Naive thymus-derived CD8-positive, alpha-beta T cell (primary cell): ENCODE measurements around the gene SIRT4. TPM values are rescaled to one million over a fixed set of nuclear protein-coding genes. Genes with fewer than 3 reads are reported as not detected.
"Not testable (repeated sequence)": the region's sequence is repeated elsewhere in the genome, so short reads cannot be mapped to it uniquely, and the experiment has no call there.

Source experiments
- ATAC-seq, 2 donors: fragments of 150-1000 bp; cut with Tn5 transposase in 1 of 2; sonication (Bioruptor Pico), chemical (Tn5 transposase) in 1 of 2; 1 replicate in 1 of 2; 2 replicates in 1 of 2; pipeline ENCODE4 v1.10.0; 2021; ENCODE audit warnings: mild to moderate bottlenecking in 2 of 2, moderate library complexity in 2 of 2
- POLR2A ChIA-PET: fragments of 350-600 bp; sonication (Branson Sonifier 250); formaldehyde crosslinking; loops from one replicate; lab custom pipeline; 2021; ENCODE audit warnings: antibody characterized with exemption; lab: Charles Lee
- DNase-seq, 10 donors: peaks; one replicate each; pipeline versions ENCODE4 v3.0.0 to v3.0.0-alpha.2; 2020 to 2022
- H3K27ac Mint-ChIP-seq, 10 donors: one replicate each; pipeline ENCODE4 v1.8.0; 2020 to 2022; ENCODE audit warnings: mild to moderate bottlenecking in 10 of 10, mixed read lengths in 10 of 10, moderate library complexity in 4 of 10, inconsistent platforms in 1 of 10
- H3K27me3 Mint-ChIP-seq, 5 donors: one replicate each; pipeline ENCODE4 v1.8.0; 2021 to 2022; ENCODE audit warnings: mixed read lengths in 5 of 5
- H3K36me3 Mint-ChIP-seq, 3 donors: one replicate each; pipeline ENCODE4 v1.8.0; 2020 to 2022; ENCODE audit warnings: mixed read lengths in 3 of 3, mild to moderate bottlenecking in 2 of 3, inconsistent platforms in 1 of 3
- H3K4me1 Mint-ChIP-seq, 4 donors: one replicate each; pipeline ENCODE4 v1.8.0; 2021 to 2022; ENCODE audit warnings: mixed read lengths in 4 of 4
- H3K4me3 Mint-ChIP-seq, 10 donors: one replicate each; pipeline ENCODE4 v1.8.0; 2020 to 2022; ENCODE audit warnings: mild to moderate bottlenecking in 10 of 10, mixed read lengths in 10 of 10, moderate library complexity in 6 of 10, inconsistent platforms in 1 of 10
- H3K9me3 Mint-ChIP-seq, 9 donors: one replicate each; pipeline ENCODE4 v1.8.0; 2020 to 2022; ENCODE audit warnings: mixed read lengths in 9 of 9, mild to moderate bottlenecking in 3 of 9, inconsistent platforms in 1 of 9, moderate library complexity in 1 of 9
- polyA plus RNA-seq, 3 donors: library from polyadenylated mRNA; unstranded; fragments of 300-500 nt; fragmentation: Illumina TruSeq; gene quantifications; one replicate each; pipeline ENCODE4 v1.2.3, GENCODE V29; 2021
- total RNA-seq, 8 experiments: library from RNA in 2 of 8; stranded (reverse) in 2 of 8; gene quantifications; one replicate each; pipeline ENCODE4 v1.2.3 and lab custom pipeline; 2021 to 2026

The SIRT4 gene
- total RNA-seq (1 to 10 TPM; 2.4 to 4.1 TPM), polyA plus RNA-seq (1 to 10 TPM; 1.9 to 3.2 (median 2.2) TPM), total RNA-seq (lab: John Stamatoyannopoulos, UW) (0.71 to 3.0 (median 1.6) reads per million in 6 experiments)

DNA sequence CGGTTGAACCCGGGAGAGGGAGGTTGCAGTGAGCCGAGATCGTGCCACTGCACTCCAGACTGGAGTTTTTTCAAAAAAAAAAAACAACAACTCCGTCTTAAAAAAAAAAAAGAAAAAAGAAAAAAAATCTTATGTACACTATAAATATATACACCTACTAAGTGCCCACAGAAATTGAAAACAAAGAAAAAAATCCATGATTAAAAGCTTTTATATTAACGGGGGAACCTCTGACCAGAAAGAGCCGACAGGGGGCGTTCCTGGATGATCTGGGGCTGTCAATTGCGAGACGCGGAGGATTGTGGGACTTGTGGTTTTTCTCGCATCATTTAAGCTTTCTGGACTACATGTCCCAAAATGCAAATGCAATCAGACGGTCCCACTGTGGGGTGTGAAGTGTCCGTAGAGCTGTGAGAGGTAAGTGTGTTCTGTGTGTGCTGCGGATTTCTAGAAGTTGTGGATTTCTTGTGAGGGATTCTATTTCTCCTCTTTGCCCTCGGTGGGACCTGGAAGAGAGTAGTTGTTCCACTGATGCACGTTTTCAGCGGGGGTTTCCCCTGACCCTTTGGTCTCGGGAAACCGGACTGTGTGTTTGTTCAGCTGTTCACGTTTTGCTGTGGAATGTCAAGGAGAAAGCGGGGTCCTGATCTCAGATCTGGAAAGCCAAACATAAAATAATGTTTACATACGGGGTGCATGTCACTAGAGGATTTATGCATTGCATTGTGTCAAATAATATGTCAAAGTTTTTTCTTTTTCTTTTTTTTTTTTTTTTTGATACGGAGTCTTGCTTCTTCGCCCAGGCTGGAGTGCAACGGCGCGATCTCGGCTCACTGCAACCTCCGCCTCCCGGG, at the start of gene SIRT4:
TSS of gene SIRT4 (plus strand) at position 360 of the 854 bp plus-strand sequence. CDS start 1,241 bp downstream, outside the sequence.
- peaks cover 6 to 20% (median 8%) of the 10 kb centered on the region in 4 donors for H3K4me1 Mint-ChIP-seq
- ATAC-seq (peak; percentile 99), DNase-seq (peak; percentile 76 to 93 (median 87))
- H3K36me3 Mint-ChIP-seq: no peaks in the 10 kb centered on the region
- no peaks in the 10 kb centered on the region for H3K27me3 Mint-ChIP-seq
- peak within 1 kb of the TSS; percentile 36 to 94 (median 89) for H3K27ac Mint-ChIP-seq
- POLR2A ChIA-PET: interaction anchor here (0.6 to 4.9 kb wide), 15 partner anchors 10 to 597 kb away, joined by 3 to 124 read pairs (median 4); partner anchors contain the start of genes COX6A1, PXN, RNU4-1 and RNU4-2
- H3K4me3 Mint-ChIP-seq: peak within 1 kb of the TSS; percentile 89 to 99 (median 95)
- no peaks in the 10 kb centered on the region for H3K9me3 Mint-ChIP-seq

GRCh38 chr12:120253313-120253712, 48.8 kb upstream of the SIRT4 start:
- H3K9me3 Mint-ChIP-seq, H3K27me3 Mint-ChIP-seq: not testable (repeated sequence)
- Mint-ChIP-seq H3K36me3 (peaks cover 0 to 14% (median 13%) of the 10 kb centered on the region in 3 donors), H3K27ac (peak overlapping the region; percentile 87 to 98 (median 94)), H3K4me3 (peak overlapping the region; percentile 73 to 85 (median 78)), H3K4me1 (peaks cover 49 to 94% (median 90%) of the 10 kb centered on the region in 4 donors)
- POLR2A ChIA-PET: interaction anchor here (0.7 to 14.8 kb wide), 10 partner anchors 10 to 1309 kb away, joined by 3 to 207 read pairs (median 8); partner anchors contain the start of genes PXN, RNU4-1, RNU4-2 and RPLP0
- DNase-seq: peak in 8 of 10 donors; percentile 34 to 85 (median 70)
- ATAC-seq: peak; percentile 51 to 62

DNA sequence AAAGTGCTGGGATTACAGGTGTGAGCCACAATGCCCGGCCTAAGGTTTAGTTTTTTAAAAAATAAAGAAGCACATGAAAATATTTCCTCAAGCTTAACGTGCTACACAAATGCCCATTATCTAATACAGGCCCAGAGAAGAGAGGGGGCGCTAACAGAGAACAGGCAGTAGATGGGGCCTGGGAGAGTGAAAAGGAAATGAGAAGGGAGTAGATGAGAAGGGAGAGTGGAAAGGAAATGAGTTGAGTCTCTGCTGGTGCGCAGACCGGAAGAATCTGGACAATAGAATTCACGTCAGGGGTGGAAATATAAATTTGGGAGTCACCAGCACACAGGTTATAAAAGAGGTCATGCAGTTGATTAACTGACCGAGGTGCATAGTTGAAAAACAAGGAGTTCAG, 47.3 kb upstream of the SIRT4 start:
- peaks cover 0 to 15% (median 13%) of the 10 kb centered on the region in 3 donors for H3K36me3 Mint-ChIP-seq
- no peaks in the 10 kb centered on the region for H3K9me3 Mint-ChIP-seq

GRCh38 chr12:120257041-120257821, 44.9 kb upstream of the SIRT4 start:
- DNase-seq: no peak

More for the DNA sequence above, 47.3 kb upstream of the SIRT4 start:
- H3K27me3 Mint-ChIP-seq: no peaks in the 10 kb centered on the region
- H3K27ac Mint-ChIP-seq: peak overlapping the region; percentile 87 to 98 (median 92)
- peaks cover 48 to 92% (median 87%) of the 10 kb centered on the region in 4 donors for H3K4me1 Mint-ChIP-seq
- POLR2A ChIA-PET: interaction anchor here (1.0 to 14.8 kb wide), 6 partner anchors 9 to 54 kb away, joined by 3 to 207 read pairs (median 37); partner anchors contain the start of genes PXN, RNU4-1, RNU4-2 and RPLP0
- no peak for ATAC-seq
- peak overlapping the region in 9 of 10 donors; percentile 11 to 81 (median 59) for H3K4me3 Mint-ChIP-seq
- no peak for DNase-seq

DNA sequence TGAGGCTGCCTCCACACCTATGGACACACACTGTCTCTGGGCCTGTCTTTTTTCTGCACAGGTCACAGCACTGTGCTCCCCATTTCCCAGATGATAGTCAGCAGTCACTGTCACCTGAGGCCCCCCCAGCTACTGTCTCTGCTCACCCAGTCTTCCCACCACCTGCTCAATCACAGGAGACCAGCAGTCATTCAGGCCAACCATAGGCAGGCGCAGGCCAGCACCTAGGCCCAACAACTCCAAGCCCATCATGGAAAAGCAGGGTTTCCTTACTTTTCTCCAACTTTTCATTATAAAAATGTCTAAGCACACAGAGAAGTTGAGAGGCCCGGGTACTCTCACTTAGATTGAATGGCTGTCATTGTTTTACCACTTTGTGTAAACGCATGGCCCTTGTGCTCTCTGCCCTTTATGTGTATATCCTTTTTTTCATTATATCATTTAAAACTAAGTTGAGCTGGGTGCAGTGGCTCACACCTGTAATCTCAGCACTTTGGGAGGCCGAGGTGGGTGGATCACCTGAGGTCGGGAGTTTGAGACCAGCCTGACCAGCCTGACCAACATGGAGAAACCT, 43.7 kb upstream of the SIRT4 start:
- H3K9me3 Mint-ChIP-seq: no peaks in the 10 kb centered on the region
- peak overlapping the region in 6 of 10 donors; percentile 25 to 47 (median 40) for H3K4me3 Mint-ChIP-seq
- ATAC-seq (no peak), DNase-seq (no peak)
- H3K4me1 Mint-ChIP-seq: peaks cover 43 to 92% (median 89%) of the 10 kb centered on the region in 4 donors
- peaks cover 0 to 20% (median 13%) of the 10 kb centered on the region in 3 donors for H3K36me3 Mint-ChIP-seq
- H3K27me3 Mint-ChIP-seq: no peaks in the 10 kb centered on the region
- peak overlapping the region; percentile 32 to 94 (median 90) for H3K27ac Mint-ChIP-seq
- POLR2A ChIA-PET: interaction anchor here (1.4 to 12.7 kb wide), 4 partner anchors 9 to 57 kb away, joined by 3 to 149 read pairs (median 10); no protein-coding TSS in a partner anchor

More at GRCh38 chr12:120257041-120257821, 44.9 kb upstream of the SIRT4 start:
- no peaks in the 10 kb centered on the region for H3K9me3 Mint-ChIP-seq
- H3K27ac Mint-ChIP-seq: peak overlapping the region; percentile 82 to 94 (median 90)
- no peak for ATAC-seq
- peak overlapping the region in 8 of 10 donors; percentile 5 to 68 (median 43) for H3K4me3 Mint-ChIP-seq
- peaks cover 40 to 92% (median 89%) of the 10 kb centered on the region in 4 donors for H3K4me1 Mint-ChIP-seq
- POLR2A ChIA-PET: interaction anchor here (1.2 to 14.8 kb wide), 7 partner anchors 6 to 56 kb away, joined by 3 to 207 read pairs (median 11); partner anchors contain the start of genes PXN, RNU4-1 and RNU4-2
- H3K27me3 Mint-ChIP-seq: no peaks in the 10 kb centered on the region
- peaks cover 0 to 18% (median 13%) of the 10 kb centered on the region in 3 donors for H3K36me3 Mint-ChIP-seq

DNA sequence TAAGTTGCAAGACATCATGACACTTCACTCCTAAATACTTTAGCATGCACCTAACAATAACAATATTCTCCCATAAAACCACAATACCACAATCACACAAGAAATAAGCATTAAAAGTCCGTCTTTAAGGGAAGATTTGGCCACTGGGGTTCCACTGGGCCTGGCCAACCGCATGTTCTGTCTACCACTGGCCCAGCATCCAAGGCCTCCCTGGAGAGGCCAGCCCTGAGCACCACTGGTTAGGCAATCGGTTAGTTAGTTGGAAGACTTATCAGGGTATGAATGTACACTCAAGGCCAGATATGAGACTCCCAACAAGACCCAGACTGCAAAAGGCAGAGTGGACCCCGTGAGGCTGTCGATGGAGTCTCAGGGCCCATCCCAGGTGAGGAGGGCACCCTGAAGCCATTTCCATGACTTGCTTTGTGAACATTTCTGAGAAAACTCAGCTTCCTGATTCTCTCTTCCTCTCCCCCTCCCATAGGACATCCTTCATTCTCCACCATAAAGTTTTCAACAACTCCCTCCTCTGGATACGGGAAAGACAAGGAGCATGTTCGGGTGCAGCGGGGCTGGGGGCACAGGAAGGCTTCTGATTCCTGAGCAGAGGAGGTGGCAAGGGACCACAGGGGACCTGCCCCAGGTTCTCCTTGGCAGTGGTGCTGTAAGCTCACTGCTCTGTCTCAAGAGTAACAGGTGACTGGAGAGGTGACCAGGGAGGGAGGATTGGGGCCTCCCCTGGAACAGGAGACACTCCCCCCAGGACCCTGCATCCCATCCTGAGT, 42.5 kb upstream of the SIRT4 start:
- POLR2A ChIA-PET: interaction anchor here (1.4 to 9.3 kb wide), 4 partner anchors 10 to 59 kb away, joined by 5 to 211 read pairs (median 10); partner anchors contain the start of gene RPLP0
- H3K9me3 Mint-ChIP-seq: no peaks in the 10 kb centered on the region
- H3K4me1 Mint-ChIP-seq: peaks cover 47 to 93% (median 91%) of the 10 kb centered on the region in 4 donors
- peaks cover 0 to 20% (median 10%) of the 10 kb centered on the region in 3 donors for H3K36me3 Mint-ChIP-seq
- no peaks in the 10 kb centered on the region for H3K27me3 Mint-ChIP-seq
- H3K4me3 Mint-ChIP-seq: peak overlapping the region in 9 of 10 donors; percentile 5 to 94 (median 61)
- DNase-seq (no peak), ATAC-seq (no peak)
- peak overlapping the region; percentile 61 to 91 (median 79) for H3K27ac Mint-ChIP-seq

DNA sequence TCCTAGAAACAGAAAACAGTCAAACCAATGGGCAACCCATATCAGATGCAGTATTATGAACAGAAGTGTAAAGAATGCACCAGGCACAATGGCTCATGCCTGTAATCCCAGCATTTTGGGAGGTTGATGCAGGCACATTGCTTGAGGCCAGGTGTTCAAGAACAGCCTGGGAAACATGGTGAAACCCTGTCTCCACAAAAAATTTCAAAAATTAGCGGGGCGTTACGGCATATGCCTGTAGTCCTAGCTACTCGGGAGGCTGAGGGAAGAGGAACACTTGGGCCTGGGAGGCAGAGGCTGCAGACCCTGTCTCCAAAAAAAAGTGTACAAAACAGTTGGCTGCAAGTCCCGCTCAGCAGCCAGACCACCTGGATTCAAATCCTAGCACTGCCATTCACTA, 41.5 kb upstream of the SIRT4 start:
- DNase-seq (no peak), ATAC-seq (no peak)
- peak overlapping the region in 9 of 10 donors; percentile 13 to 94 (median 61) for H3K4me3 Mint-ChIP-seq
- H3K4me1 Mint-ChIP-seq: peaks cover 42 to 87% (median 86%) of the 10 kb centered on the region in 4 donors
- H3K27ac Mint-ChIP-seq: peak overlapping the region; percentile 24 to 91 (median 68)
- POLR2A ChIA-PET: interaction anchor here (0.6 to 9.3 kb wide), 5 partner anchors 11 to 124 kb away, joined by 3 to 211 read pairs (median 7); partner anchors contain the start of gene RPLP0
- no peaks in the 10 kb centered on the region for H3K9me3 Mint-ChIP-seq
- H3K36me3 Mint-ChIP-seq: peaks cover 0 to 13% (median 4%) of the 10 kb centered on the region in 3 donors
- no peaks in the 10 kb centered on the region for H3K27me3 Mint-ChIP-seq

- peak in 5 of 10 donors; percentile 23 to 68 (median 40) for DNase-seq
- Mint-ChIP-seq H3K9me3 (no peaks in the 10 kb centered on the region), H3K36me3 (peaks cover 0 to 10% (median 1%) of the 10 kb centered on the region in 3 donors)
These were observed 39.9 kb upstream of the SIRT4 start for GRCh38 chr12:120261951-120262851.

GRCh38 chr12:120262852-120263747, 39.0 kb upstream of the SIRT4 start:
- peaks cover 0 to 2% (median 0%) of the 10 kb centered on the region in 5 donors for H3K27me3 Mint-ChIP-seq
- H3K9me3 Mint-ChIP-seq: no peaks in the 10 kb centered on the region
- POLR2A ChIA-PET: interaction anchor here (0.5 to 9.3 kb wide), 6 partner anchors 13 to 61 kb away, joined by 6 to 211 read pairs (median 90); partner anchors contain the start of genes RNU4-1, RNU4-2 and RPLP0
- ATAC-seq (peak in 1 of 2 donors; percentile 5), DNase-seq (no peak)
- H3K36me3 Mint-ChIP-seq: peaks cover 0 to 10% (median 0%) of the 10 kb centered on the region in 3 donors
- H3K4me3 Mint-ChIP-seq: peak overlapping the region; percentile 88 to 96 (median 94)
- H3K27ac Mint-ChIP-seq: peak overlapping the region; percentile 79 to 95 (median 92)
- peaks cover 30 to 71% (median 65%) of the 10 kb centered on the region in 4 donors for H3K4me1 Mint-ChIP-seq

More at GRCh38 chr12:120261951-120262851, 39.9 kb upstream of the SIRT4 start:
- ATAC-seq: peak; percentile 56 to 68
- Mint-ChIP-seq H3K27ac (peak overlapping the region; percentile 79 to 95 (median 90)), H3K4me1 (peaks cover 34 to 80% (median 74%) of the 10 kb centered on the region in 4 donors), H3K4me3 (peak overlapping the region; percentile 88 to 96 (median 94)), H3K27me3 (peaks cover 0 to 2% (median 0%) of the 10 kb centered on the region in 5 donors)
- POLR2A ChIA-PET: interaction anchor here (0.5 to 9.3 kb wide), 8 partner anchors 12 to 66 kb away, joined by 4 to 211 read pairs (median 59); partner anchors contain the start of genes RNU4-1, RNU4-2 and RPLP0
